LNCAP (cell line): ENCODE measurements around the gene ARHGAP8.

Experiments
- TF ChIP-seq, protein P1 (sequence below): fragments of 450-650 bp; IDR thresholded peaks from 2 replicates; pipeline ENCODE4 v1.5.1; 2017; ENCODE audit warnings: mild to moderate bottlenecking

ARHGAP8 gene

DNA sequence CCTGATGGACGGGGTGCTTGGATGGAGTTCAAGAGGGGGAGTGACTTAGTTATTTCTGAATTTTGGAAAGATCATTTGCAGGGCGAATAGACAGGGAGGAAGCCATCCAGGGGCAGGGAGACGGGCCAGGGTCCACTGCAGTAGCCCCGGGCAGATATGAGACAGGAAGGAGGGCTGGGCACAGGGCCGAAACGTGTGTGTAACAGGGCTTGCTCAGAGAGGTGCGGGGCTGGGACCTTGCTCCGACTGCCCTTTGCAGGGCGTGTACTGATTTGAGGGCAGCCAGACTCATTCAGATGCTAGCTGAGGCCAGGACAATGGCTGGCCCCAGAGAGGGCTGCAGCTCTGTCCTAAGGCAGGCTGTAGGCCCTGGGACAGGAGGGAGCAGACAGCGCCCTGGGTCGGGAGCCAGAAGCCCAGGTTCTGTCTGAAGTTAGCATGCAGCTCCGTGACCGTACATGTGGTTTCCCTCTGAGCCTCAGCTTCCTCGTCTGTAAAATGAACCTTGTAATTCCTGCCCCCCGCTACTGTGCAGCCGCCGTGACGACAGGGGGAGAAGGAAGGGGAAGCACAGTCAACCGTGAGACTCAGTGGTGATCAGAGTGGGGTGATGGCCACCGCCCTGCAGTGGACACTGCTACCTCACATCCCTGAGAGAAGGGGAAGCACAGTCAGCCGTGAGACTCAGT lies 154.0 kb downstream of the ARHGAP8 start:
- TF ChIP-seq, protein P1, sequence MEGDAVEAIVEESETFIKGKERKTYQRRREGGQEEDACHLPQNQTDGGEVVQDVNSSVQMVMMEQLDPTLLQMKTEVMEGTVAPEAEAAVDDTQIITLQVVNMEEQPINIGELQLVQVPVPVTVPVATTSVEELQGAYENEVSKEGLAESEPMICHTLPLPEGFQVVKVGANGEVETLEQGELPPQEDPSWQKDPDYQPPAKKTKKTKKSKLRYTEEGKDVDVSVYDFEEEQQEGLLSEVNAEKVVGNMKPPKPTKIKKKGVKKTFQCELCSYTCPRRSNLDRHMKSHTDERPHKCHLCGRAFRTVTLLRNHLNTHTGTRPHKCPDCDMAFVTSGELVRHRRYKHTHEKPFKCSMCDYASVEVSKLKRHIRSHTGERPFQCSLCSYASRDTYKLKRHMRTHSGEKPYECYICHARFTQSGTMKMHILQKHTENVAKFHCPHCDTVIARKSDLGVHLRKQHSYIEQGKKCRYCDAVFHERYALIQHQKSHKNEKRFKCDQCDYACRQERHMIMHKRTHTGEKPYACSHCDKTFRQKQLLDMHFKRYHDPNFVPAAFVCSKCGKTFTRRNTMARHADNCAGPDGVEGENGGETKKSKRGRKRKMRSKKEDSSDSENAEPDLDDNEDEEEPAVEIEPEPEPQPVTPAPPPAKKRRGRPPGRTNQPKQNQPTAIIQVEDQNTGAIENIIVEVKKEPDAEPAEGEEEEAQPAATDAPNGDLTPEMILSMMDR, result no peak

DNA sequence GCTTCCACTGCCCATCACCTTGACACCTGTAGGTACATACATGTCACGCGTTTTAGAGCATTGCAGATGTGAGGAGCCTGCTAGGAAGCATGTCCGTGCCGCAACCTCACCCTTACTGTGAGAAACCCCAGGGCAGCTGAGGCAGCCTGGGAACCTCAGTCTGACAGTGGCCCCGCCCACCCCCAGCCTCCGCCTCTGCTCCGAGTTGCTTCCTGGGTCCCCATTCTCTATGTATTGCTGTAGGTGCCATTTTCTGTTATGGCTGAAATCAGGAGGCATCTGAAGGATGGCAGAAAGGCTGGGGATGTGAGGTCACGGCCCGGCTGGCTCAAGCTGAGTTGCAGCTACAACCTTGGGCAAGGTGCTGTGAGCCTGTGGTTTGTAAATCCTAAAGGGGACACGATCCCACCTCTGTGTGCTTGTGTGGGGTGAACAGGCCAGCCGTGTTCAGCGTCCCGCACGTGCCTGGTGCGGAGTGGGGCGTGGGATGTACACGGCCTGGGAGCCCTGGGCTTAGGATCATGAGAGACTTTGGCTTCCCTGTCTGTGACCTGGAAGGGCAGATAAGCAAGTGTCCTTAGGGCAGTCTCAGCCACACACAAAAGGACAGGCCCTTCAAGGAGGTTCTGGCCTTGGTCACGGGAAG lies 154.7 kb downstream of the ARHGAP8 start:
- TF ChIP-seq, protein P1, result no peak

DNA sequence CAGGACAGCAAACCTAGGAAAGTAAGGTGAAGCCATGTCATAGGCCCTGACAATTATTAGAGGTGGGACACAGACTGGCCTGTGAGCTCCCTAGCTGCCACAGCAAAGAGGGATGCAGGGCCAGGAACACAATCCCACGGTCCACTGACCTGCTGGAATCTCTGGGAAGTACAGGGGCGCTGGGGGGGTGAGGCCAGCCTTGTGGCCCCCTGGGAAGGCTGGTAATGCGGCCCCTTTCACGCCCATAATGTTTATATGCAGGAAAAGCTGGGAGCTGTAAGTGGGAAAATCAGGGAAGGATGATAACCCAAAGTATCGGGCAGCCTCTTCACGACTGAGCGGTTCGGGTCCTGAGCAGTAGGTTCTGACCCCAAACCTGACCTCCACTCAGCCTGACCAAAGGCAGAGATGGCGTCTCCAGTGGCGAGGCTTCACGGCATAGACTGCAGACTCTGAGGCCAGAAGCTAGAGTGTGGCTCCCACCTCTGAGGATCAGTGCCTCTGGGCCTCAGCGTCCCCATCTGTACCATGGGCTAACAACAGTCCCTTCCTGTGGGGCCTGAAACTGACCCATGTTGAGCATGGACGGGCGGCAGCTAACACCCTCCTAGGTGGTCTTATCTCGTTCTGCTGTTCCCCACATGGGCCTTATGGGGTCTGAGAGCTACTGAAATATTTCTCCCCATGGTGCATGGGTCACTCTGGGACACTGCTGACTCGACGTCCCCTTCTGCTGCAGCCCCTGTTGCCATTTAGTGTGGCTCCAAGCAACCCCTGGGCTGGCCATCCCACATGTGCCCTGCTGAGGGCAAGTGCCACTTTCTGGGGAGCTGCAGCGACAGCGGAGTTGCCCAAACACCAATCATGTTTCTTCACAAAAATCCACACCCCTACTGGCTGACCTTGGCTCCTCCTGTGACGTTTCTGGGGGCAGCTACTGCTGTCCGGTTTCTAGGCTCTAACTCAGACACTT lies 155.7 kb downstream of the ARHGAP8 start:
- TF ChIP-seq, protein P1, result no peak

DNA sequence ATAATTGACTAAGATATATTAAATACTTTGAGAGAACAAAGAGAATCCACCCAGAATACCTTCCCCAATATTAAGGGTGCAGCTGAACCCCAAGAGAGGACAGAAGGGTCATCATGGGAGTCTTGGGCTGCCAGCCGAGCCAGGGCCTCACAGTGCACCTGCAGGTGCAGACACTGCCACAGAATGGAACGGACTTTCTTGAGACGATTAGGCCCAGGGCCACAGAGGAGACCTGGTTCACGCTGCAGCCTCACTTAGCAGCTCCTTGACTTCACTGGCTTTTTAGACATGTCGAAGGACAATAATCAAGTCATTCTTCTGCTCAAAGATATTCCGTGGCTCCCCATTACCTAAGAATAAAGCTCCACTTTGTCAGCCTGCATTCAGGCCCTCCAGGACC lies 156.9 kb downstream of the ARHGAP8 start:
- TF ChIP-seq, protein P1, result no peak
